Germinal center (tissue), 1 donor: ENCODE data around the gene ZFHX3.

Experiments
- DNase-seq: peaks from one replicate; pipeline ENCODE4 v3.0.0; 2012; ENCODE audit warnings: mixed read lengths, low spot score

Gene ZFHX3

GRCh38 chr16:72974142-72974769 is 73.7 kb downstream of the ZFHX3 start:
- DNase-seq = no peak

- no peak for DNase-seq
These were observed 74.9 kb downstream of the ZFHX3 start for GRCh38 chr16:72972878-72973571.

GRCh38 chr16:72971370-72971769 is 76.6 kb downstream of the ZFHX3 start:
- no peak for DNase-seq

- no peak for DNase-seq
These were observed 77.3 kb downstream of the ZFHX3 start for GRCh38 chr16:72970656-72971055.

- DNase-seq = no peak
These were observed 78.1 kb downstream of the ZFHX3 start for GRCh38 chr16:72969812-72970211.

GRCh38 chr16:72969146-72969545 is 78.8 kb downstream of the ZFHX3 start:
- no peak for DNase-seq

- no peak for DNase-seq
These were observed 80.0 kb downstream of the ZFHX3 start for GRCh38 chr16:72967941-72968340.

GRCh38 chr16:72963533-72964315 is 84.2 kb downstream of the ZFHX3 start:
- DNase-seq = no peak

- no peak for DNase-seq
These were observed 85.6 kb downstream of the ZFHX3 start for GRCh38 chr16:72962347-72962746.

- DNase-seq = no peak
These were observed 86.1 kb downstream of the ZFHX3 start for GRCh38 chr16:72961863-72962262.

- DNase-seq = no peak
These were observed 86.7 kb downstream of the ZFHX3 start for GRCh38 chr16:72961115-72961832.

- no peak for DNase-seq
These were observed 87.8 kb downstream of the ZFHX3 start for GRCh38 chr16:72960101-72960500.

GRCh38 chr16:72959301-72959996 is 88.5 kb downstream of the ZFHX3 start:
- no peak for DNase-seq

- no peak for DNase-seq
These were observed 89.3 kb downstream of the ZFHX3 start for GRCh38 chr16:72958522-72959076.

- no peak for DNase-seq
These were observed 90.3 kb downstream of the ZFHX3 start for GRCh38 chr16:72957303-72958277.

- DNase-seq = no peak
These were observed 91.5 kb downstream of the ZFHX3 start for GRCh38 chr16:72956124-72957064.

- DNase-seq = no peak
These were observed 95.1 kb downstream of the ZFHX3 start for GRCh38 chr16:72952811-72953271.

- no peak for DNase-seq
These were observed 95.5 kb downstream of the ZFHX3 start for GRCh38 chr16:72952404-72952803.

GRCh38 chr16:72951916-72952315 is 96.0 kb downstream of the ZFHX3 start:
- DNase-seq = no peak
